GM12878 (cell line): ENCODE data around the gene CRTC2. TPM values are rescaled to one million over a fixed set of nuclear protein-coding genes. Genes with fewer than 3 reads are reported as not detected.
A peak's percentile ranks its signal among the peaks of the same experiment; 100 is the strongest.

Source experiments
- ATAC-seq: fragments of 200-7000 bp; cut with Tn5 transposase; 3 replicates; pipeline ENCODE4 v1.9.1; 2020; ENCODE audit warnings: mild to moderate bottlenecking, moderate library complexity
- BruUV-seq: library from RNA; stranded (reverse); fragments of 400-500 nt; replicated peaks from 2 replicates; lab custom pipeline; 2021; lab: Mats Ljungman, UMichigan
- CTCF ChIA-PET: fragments of 300-600 bp; sonication (Branson Sonifier 250); formaldehyde crosslinking; extraction: SDS; loops from one replicate; lab custom pipeline; 2021; ENCODE audit warnings: inconsistent platforms; lab: Yijun Ruan, JAX
- POLR2A ChIA-PET: fragments of 350-600 bp; formaldehyde crosslinking; extraction: SDS; loops from one replicate; lab custom pipeline; 2021; ENCODE audit warnings: inconsistent platforms; lab: Charles Lee
- RAD21 ChIA-PET: fragments of 300-600 bp; sonication (Branson Sonifier 250); formaldehyde crosslinking; loops from one replicate; lab custom pipeline; 2023; ENCODE audit warnings: antibody characterized with exemption; ENCODE audit not compliant: unreplicated experiment; lab: Charles Lee
- SMC1A ChIA-PET: fragments of 300-600 bp; sonication (Branson Sonifier 250); formaldehyde crosslinking; loops from one replicate; lab custom pipeline; 2023; ENCODE audit not compliant: unreplicated experiment, uncharacterized antibody; lab: Charles Lee
- DNase-seq: peaks from one replicate; pipeline ENCODE4 v3.0.0-alpha.2; 2011; ENCODE audit warnings: low read depth, low spot score
- FAIRE-seq: peaks from 3 replicates; lab custom pipeline; 2011; peaks lifted over from hg19 to GRCh38; lab: Jason Lieb, UNC
- H2AFZ ChIP-seq: 2 replicates; pipeline ENCODE4 v1.6.0; 2011; ENCODE audit warnings: low read depth, low read length, control low read depth; ENCODE audit not compliant: control insufficient read depth
- H3K27ac ChIP-seq: 2 replicates; pipeline ENCODE4 v1.5.1; 2011; ENCODE audit warnings: control low read depth; ENCODE audit not compliant: control insufficient read depth, insufficient read depth
- H3K27me3 ChIP-seq, 2 experiments: replicated peaks in 1 of 2; 2 replicates each; pipeline versions ENCODE4 v1.6.0 to v1.6.1; 2011; ENCODE audit warnings: low read length in 1 of 2; ENCODE audit not compliant: control insufficient read depth in 2 of 2, insufficient read depth in 2 of 2
- H3K36me3 ChIP-seq, 2 experiments: 2 replicates each; pipeline ENCODE4 v1.5.1; 2011; ENCODE audit warnings: low read length in 1 of 2; ENCODE audit not compliant: control insufficient read depth in 2 of 2, insufficient read depth in 2 of 2
- H3K4me1 ChIP-seq: 2 replicates; pipeline ENCODE4 v1.6.1; 2011; ENCODE audit warnings: mild to moderate bottlenecking, low read length, moderate library complexity, mixed read lengths; ENCODE audit not compliant: control insufficient read depth, insufficient read depth
- H3K4me2 ChIP-seq: 2 replicates; pipeline ENCODE4 v1.6.0; 2011; ENCODE audit warnings: control low read depth; ENCODE audit not compliant: control insufficient read depth, insufficient read depth
- H3K4me3 ChIP-seq: fragments of 200-600 bp; sonication (generic); 2 replicates; pipeline ENCODE4 v1.5.1; 2016
- H3K79me2 ChIP-seq: 2 replicates; pipeline ENCODE4 v1.6.0; 2011; ENCODE audit warnings: low read length; ENCODE audit not compliant: control insufficient read depth, insufficient read depth
- H3K9ac ChIP-seq: 2 replicates; pipeline ENCODE4 v1.8.0; 2011; ENCODE audit warnings: low read length, control low read depth, mixed read lengths; ENCODE audit not compliant: control insufficient read depth, insufficient read depth
- H3K9me3 ChIP-seq: replicated peaks from 3 replicates; pipeline ENCODE4 v1.5.1; 2011; ENCODE audit warnings: mild to moderate bottlenecking, low read length; ENCODE audit not compliant: control insufficient read depth, insufficient read depth
- H4K20me1 ChIP-seq: 2 replicates; pipeline ENCODE4 v1.6.0; 2011; ENCODE audit not compliant: control insufficient read depth, insufficient read depth
- MEF2A ChIP-seq: IDR thresholded peaks from 2 replicates; pipeline ENCODE4 v1.6.1; 2011; ENCODE audit warnings: low read depth, mild to moderate bottlenecking, low read length, moderate library complexity; ENCODE audit not compliant: insufficient read depth
- POLR2A ChIP-seq: IDR thresholded peaks from 2 replicates; pipeline ENCODE4 v1.6.1; 2011; ENCODE audit warnings: low read depth, mild to moderate bottlenecking, low read length
- SIN3A ChIP-seq: IDR thresholded peaks from 2 replicates; pipeline ENCODE4 v1.6.1; 2012; ENCODE audit warnings: low read depth, low read length, improper control_type of control experiment
- TCF3 ChIP-seq: IDR thresholded peaks from 2 replicates; pipeline ENCODE4 v1.6.1; 2012; ENCODE audit warnings: low read depth, mild to moderate bottlenecking, low read length, borderline replicate concordance; ENCODE audit not compliant: insufficient read depth
- ZBED1 ChIP-seq: IDR thresholded peaks from 2 replicates; pipeline ENCODE4 v1.6.1; 2016; ENCODE audit warnings: borderline replicate concordance
- WGBS: methylation state at CpG from one replicate; pipeline ENCODE4 v1.1.6; 2016; ENCODE audit warnings: low lambda C conversion rate; ENCODE audit not compliant: insufficient replicate concordance, insufficient coverage; ENCODE audit errors: missing lambda C conversion rate; 5-methylcytosine and 5-hydroxymethylcytosine counted together
- in situ Hi-C: fragments of 300-500 bp; cut with MboI; formaldehyde crosslinking; loops from 9 replicates; pipeline ENCODE4 v1.14.3; 2018; ENCODE audit warnings: mixed read lengths
- intact Hi-C: fragments of 100-400 bp; cut with micrococcal nuclease; formaldehyde crosslinking; loops from one replicate; pipeline ENCODE4 v1.14.2; 2022; ENCODE audit not compliant: unreplicated experiment
- polyA plus RNA-seq, 11 experiments: library from polyadenylated mRNA; depleted of rRNA in 4 of 11; unstranded in 6 of 11; stranded (reverse) in 5 of 11; fragments of >200 nt; fragmentation: Nextera tagmentation in 4 of 11; fragmentation: Illumina TruSeq in 1 of 11; extraction: Ambion mirVana in 4 of 11; extraction: Trizol in 1 of 11; gene quantifications; 1 replicate in 1 of 11; 2 replicates in 10 of 11; pipeline versions ENCODE4 v1.2.1 to v1.2.3, GENCODE V29; 2011 to 2016; ENCODE audit warnings: inconsistent platforms in 2 of 11, missing spikeins in 2 of 11, low read depth in 1 of 11
- total RNA-seq, 4 experiments: library from RNA; depleted of rRNA in 3 of 4; stranded (reverse); fragments of >200 nt in 3 of 4; fragmentation: Illumina TruSeq in 1 of 4; extraction: Trizol in 1 of 4; gene quantifications; 2 replicates each; pipeline versions ENCODE4 v1.2.1 to v1.2.3, GENCODE V29; 2013 to 2021

CRTC2 gene
- total and polyA plus RNA-seq, 10 of the 15 experiments (the other 5 are each of a cell fraction or from before 2014, with no cell fraction given): 5.1 to 57.9 (median 32.7) TPM

GRCh38 chr1:153928791-153929341 lies 29.5 kb downstream of the CRTC2 start:
- no peak for ATAC-seq

GRCh38 chr1:153928245-153928644 lies 30.2 kb downstream of the CRTC2 start:
- Histone ChIP-seq H3K4me1 (peaks cover 18% of the 10 kb centered on the region), H3K27ac (peak overlapping the region; percentile 74), H2AFZ (peak overlapping the region; percentile 4; the same call in 1 of the 2 replicates), H4K20me1 (no peaks in the 10 kb centered on the region), H3K9ac (no peak overlapping the region), H3K4me3 (no peak overlapping the region), H3K4me2 (peak overlapping the region; percentile 22; the same call in 1 of the 2 replicates), H3K9me3 (no peaks in the 10 kb centered on the region), H3K36me3 (peaks cover 4 to 6% of the 10 kb centered on the region in 2 experiments; a peak in 2 of 4 replicates), H3K79me2 (peaks cover 9% of the 10 kb centered on the region), H3K27me3 (no peaks in the 10 kb centered on the region)
- 4% methylated on average over 1 of the region's 1 CpG for WGBS
- intact Hi-C loops: no loop called here
- no peak for FAIRE-seq
- ChIA-PET SMC1A (interaction anchor here (1.0 to 3.8 kb wide), 6 partner anchors 12 to 112 kb away, joined by 3 to 16 read pairs (median 3); no protein-coding TSS in a partner anchor), POLR2A (interaction anchor here (0.7 to 10.1 kb wide), 6 partner anchors 8 to 106 kb away, joined by 3 to 83 read pairs (median 3); partner anchors contain the start of gene DENND4B), RAD21 (interaction anchor here (0.8 to 2.8 kb wide), 3 partner anchors 17 to 59 kb away, joined by 3 to 18 read pairs (median 3); partner anchors contain the start of genes CREB3L4 and DENND4B), CTCF (interaction anchor here (0.7 to 0.8 kb wide), 2 partner anchors 9 to 13 kb away, joined by 3 read pairs; no protein-coding TSS in a partner anchor)
- no TSS peak for BruUV-seq
- in situ Hi-C loops: no loop called here
- peak; percentile 48 for ATAC-seq
- no peak for TF ChIP-seq MEF2A
- 0 out of 2 replicates have a peak, but pooled peaks have one; percentile 38 for TF ChIP-seq ZBED1
- 0 out of 2 replicates have a peak, but pooled peaks have one; percentile 2 for TF ChIP-seq POLR2A
- DNase-seq: no peak

More at GRCh38 chr1:153928791-153929341, 29.5 kb downstream of the CRTC2 start:
- H3K4me3 ChIP-seq: no peak overlapping the region
- in situ Hi-C loops: no loop called here
- peaks cover 4 to 9% of the 10 kb centered on the region in 2 experiments; a peak in 3 of 4 replicates for H3K36me3 ChIP-seq
- peaks cover 2% of the 10 kb centered on the region for H3K79me2 ChIP-seq
- no peak overlapping the region for H3K9ac ChIP-seq
- H3K4me1 ChIP-seq: peaks cover 18% of the 10 kb centered on the region
- RAD21 ChIA-PET: interaction anchor here (2.8 kb wide), 1 partner anchor 17 kb away, joined by 18 read pairs; the partner anchor contains the start of gene DENND4B
- no peak overlapping the region for H2AFZ ChIP-seq
- CTCF ChIA-PET: interaction anchor here (1.4 kb wide), 1 partner anchor 22 kb away, joined by 3 read pairs; no protein-coding TSS in a partner anchor
- POLR2A ChIA-PET: interaction anchor here (0.6 to 10.1 kb wide), 7 partner anchors 9 to 107 kb away, joined by 3 to 83 read pairs (median 4); partner anchors contain the start of genes DENND4B and SLC39A1
- WGBS: 30% methylated on average over 4 of the region's 4 CpGs
- H3K27ac ChIP-seq: peak overlapping the region; percentile 74
- peak overlapping the region; percentile 22; the same call in 1 of the 2 replicates for H3K4me2 ChIP-seq
- FAIRE-seq (no peak), DNase-seq (no peak)
- no peaks in the 10 kb centered on the region for H3K9me3 ChIP-seq
- no TSS peak for BruUV-seq
- SMC1A ChIA-PET: interaction anchor here (1.0 to 3.8 kb wide), 5 partner anchors 11 to 112 kb away, joined by 3 to 16 read pairs (median 3); no protein-coding TSS in a partner anchor
- no peaks in the 10 kb centered on the region for H3K27me3 ChIP-seq
- no peak for TF ChIP-seq SIN3A
- no peak for TF ChIP-seq TCF3
- TF ChIP-seq, all 136 proteins: peak for 0
- intact Hi-C loops: no loop called here
- H4K20me1 ChIP-seq: no peaks in the 10 kb centered on the region
